VCaP (cell line): ENCODE data around the gene CYTIP.
A peak's percentile ranks its signal among the peaks of the same experiment; 100 is the strongest.

Source experiments
- H3K27ac ChIP-seq: fragments of 450-650 bp; 2 replicates; pipeline ENCODE4 v1.5.1; 2017
- TF ChIP-seq, protein P1 (sequence below): fragments of 450-650 bp; conservative IDR thresholded peaks from 2 replicates; pipeline ENCODE4 v1.5.1; 2017; ENCODE audit warnings: mild to moderate bottlenecking, moderate library complexity

The CYTIP gene

DNA sequence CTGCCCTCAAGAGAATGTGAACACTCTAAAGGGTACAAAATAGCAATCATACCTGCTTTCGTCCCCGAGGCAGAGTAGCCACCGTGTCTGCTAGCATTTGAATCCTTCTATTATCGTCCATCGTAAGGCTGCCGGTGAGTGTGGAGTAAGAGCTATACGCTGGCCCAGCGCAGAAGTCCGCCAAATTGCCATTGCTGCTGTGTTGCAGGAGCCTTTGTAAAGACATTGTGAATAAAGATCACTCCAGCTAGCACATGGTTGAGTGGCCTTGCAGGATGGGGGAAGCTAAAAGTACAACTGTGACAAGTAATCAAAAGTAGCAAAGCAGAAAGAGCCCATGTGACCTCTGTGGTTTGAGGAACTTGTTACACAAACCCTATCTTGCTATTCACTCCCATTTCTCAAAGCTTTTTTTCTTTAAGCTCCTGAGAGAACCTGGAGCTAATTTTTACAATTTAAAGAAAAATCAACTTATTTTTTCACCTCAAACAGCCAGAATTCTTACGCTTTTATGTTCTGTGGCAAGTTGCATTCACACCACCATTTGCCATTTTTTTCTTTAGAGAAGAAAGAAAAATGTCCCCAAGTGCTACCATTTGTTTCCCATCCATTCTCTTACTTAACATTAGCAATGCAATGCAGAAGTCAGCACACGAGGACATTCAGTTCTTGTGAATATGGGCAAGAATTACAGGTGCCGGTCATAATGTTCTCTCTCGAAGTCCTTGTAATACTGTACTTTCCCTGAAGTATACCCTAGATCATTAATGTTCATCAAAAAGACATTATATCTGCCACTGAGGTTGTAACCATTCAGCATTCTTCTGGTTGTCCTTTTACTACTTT is at the start of gene CYTIP:
Gene CYTIP (minus strand): TSS at position 295 of the 846 bp plus-strand sequence. CDS start 69 bp downstream, at position 226.
- TF ChIP-seq, protein P1, sequence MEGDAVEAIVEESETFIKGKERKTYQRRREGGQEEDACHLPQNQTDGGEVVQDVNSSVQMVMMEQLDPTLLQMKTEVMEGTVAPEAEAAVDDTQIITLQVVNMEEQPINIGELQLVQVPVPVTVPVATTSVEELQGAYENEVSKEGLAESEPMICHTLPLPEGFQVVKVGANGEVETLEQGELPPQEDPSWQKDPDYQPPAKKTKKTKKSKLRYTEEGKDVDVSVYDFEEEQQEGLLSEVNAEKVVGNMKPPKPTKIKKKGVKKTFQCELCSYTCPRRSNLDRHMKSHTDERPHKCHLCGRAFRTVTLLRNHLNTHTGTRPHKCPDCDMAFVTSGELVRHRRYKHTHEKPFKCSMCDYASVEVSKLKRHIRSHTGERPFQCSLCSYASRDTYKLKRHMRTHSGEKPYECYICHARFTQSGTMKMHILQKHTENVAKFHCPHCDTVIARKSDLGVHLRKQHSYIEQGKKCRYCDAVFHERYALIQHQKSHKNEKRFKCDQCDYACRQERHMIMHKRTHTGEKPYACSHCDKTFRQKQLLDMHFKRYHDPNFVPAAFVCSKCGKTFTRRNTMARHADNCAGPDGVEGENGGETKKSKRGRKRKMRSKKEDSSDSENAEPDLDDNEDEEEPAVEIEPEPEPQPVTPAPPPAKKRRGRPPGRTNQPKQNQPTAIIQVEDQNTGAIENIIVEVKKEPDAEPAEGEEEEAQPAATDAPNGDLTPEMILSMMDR, result no peak

DNA sequence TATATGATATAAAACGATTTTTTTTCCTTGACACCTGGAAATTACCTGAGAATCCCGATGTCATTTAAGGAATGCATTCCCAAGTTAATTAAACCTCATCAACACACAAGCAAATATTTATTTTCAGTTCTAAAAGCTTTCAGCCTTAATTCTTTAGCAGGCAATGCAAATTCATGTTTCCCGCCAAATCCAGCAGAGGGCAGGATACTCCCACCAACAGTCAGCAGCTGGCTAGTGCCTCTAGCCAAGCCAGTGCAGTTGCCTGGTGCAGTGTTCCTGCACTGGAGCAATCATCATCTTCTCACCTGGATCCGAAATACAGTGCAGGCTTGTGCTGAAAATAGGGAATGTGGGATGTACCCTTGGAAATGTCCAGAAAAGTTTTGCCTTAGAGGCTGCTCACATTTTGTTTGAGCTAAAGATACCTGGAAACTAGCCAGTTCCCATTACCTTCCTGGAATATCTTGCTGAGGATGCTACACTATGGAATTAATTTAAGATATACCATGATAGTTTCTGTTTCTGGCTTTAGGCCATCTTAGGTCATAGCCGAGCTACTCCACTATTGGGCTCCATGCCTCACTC is 48.4 kb upstream of the CYTIP start:
- TF ChIP-seq, protein P1, result peak; percentile 90
- H3K27ac ChIP-seq, result no peak overlapping the region

More for the DNA sequence above, at the start of gene CYTIP:
- no peak within 1 kb of the TSS for H3K27ac ChIP-seq

DNA sequence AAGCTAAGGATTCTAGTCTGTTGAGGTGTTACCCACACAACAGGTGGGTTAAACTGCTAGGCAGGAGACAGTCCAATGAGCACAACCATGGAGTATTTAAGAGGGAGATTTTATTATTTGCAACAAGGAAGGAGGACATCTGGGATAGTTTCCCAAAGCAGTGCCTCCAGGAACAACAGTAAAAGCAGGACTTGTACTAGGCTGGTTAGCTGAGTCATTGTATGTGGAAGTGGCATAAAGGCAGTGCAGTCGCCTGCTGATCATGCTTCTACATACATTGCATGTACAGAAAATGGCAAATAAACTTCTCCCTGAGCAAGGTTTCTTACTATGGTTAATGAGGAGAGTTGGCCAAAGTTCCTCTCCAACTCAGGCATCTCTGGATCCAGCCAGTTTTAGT is 46.1 kb upstream of the CYTIP start:
- TF ChIP-seq, protein P1, result no peak
- no peak overlapping the region for H3K27ac ChIP-seq

DNA sequence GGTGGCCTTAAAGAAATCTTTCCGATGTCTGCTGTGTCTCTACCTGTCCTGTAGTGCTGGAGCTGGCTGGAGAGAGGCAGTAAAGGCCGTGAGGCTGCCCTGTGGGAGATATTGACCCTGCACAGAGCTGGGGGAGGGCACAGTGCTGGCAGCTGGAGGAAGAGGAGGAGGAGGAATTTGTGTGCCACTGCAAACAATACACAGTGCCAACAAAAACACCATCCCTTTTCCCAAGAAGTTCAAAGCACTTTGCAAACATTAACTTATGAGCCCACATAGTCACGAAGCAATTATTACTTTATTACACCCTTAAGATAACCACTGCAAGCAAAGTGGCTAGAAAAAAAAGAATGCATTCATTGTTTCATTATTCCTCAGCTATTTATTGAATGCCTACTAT is 45.0 kb upstream of the CYTIP start:
- peak overlapping the region; percentile 32 for H3K27ac ChIP-seq
- TF ChIP-seq, protein P1, result no peak

- peak overlapping the region; percentile 32; the same call in 1 of the 2 replicates for H3K27ac ChIP-seq
- TF ChIP-seq, protein P1, result no peak
These were observed 43.9 kb upstream of the CYTIP start for GRCh38 chr2:157487747-157488146.

GRCh38 chr2:157487271-157487610 is 43.4 kb upstream of the CYTIP start:
- no peak overlapping the region for H3K27ac ChIP-seq
- TF ChIP-seq, protein P1, result no peak

DNA sequence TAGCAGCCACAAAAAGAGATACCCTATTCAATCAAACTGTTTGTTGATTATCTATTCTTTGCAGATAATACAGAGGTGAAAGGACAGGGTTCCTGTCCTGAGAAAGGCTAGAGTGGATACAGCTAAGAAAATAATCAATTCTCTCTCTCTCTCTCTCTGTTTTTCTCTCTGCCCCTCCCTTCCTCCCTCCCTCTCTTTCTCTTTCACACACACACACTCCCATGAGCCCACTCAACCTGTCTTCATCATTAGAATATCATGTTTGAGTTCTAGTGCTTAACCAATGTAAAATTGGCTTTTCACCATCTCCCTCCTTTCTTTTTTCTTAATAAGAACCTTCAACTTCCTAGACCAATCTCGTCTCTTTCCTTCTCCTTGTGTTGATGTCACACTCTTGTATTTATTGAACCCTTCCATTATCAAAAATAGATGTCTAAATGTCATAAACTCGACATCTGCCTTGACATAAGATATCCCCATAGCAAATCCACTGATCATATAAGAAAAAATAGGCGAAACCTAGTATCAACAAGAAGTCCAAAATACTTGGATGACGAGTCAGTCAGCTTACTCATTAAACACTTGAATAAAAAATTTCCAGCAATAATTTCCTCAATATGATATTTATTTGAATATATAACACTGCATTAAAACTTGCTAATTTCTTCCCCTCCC is 42.8 kb upstream of the CYTIP start:
- H3K27ac ChIP-seq, result no peak overlapping the region
- TF ChIP-seq, protein P1, result no peak
